HepG2 (cell line): Measurements from ENCODE around the gene PRXL2B. TPM values are rescaled to one million over a fixed set of nuclear protein-coding genes. Genes with fewer than 3 reads are reported as not detected.

Experiments
- CREM ChIP-seq, 2 experiments: sonication (generic) in 1 of 2; formaldehyde crosslinking in 1 of 2; IDR thresholded peaks; 2 replicates each; pipeline versions ENCODE4 v1.4.0 to v1.6.1; 2016 to 2020; ENCODE audit warnings: antibody characterized with exemption in 1 of 2, mild to moderate bottlenecking in 1 of 2, missing genetic modification reagents in 1 of 2
- GRHL1 ChIP-seq: sonication (generic); formaldehyde crosslinking; conservative IDR thresholded peaks from 2 replicates; pipeline ENCODE4 v1.8.0; 2022; ENCODE audit warnings: missing genetic modification reagents
- HIC2 ChIP-seq: sonication (generic); formaldehyde crosslinking; IDR thresholded peaks from 2 replicates; pipeline ENCODE4 v1.9.0; 2022; ENCODE audit warnings: low read depth, missing genetic modification reagents
- HNF1B ChIP-seq: sonication (generic); formaldehyde crosslinking; IDR thresholded peaks from 2 replicates; pipeline ENCODE4 v1.5.1; 2020; ENCODE audit warnings: mild to moderate bottlenecking, moderate library complexity, missing genetic modification reagents
- HOXD1 ChIP-seq: sonication (generic); formaldehyde crosslinking; IDR thresholded peaks from 2 replicates; pipeline ENCODE4 v1.5.0; 2020; ENCODE audit warnings: missing genetic modification reagents
- POGZ ChIP-seq: sonication (generic); formaldehyde crosslinking; IDR thresholded peaks from 2 replicates; pipeline ENCODE4 v1.4.0; 2020; ENCODE audit warnings: mild to moderate bottlenecking, missing genetic modification reagents
- SKIL ChIP-seq: sonication (generic); formaldehyde crosslinking; IDR thresholded peaks from 2 replicates; pipeline ENCODE4 v1.8.0; 2022; ENCODE audit warnings: missing genetic modification reagents, mild to moderate bottlenecking, moderate library complexity, borderline replicate concordance
- TARDBP ChIP-seq: sonication (generic); formaldehyde crosslinking; IDR thresholded peaks from 2 replicates; pipeline ENCODE4 v1.8.0; 2022; ENCODE audit warnings: mild to moderate bottlenecking, missing genetic modification reagents
- ZBTB39 ChIP-seq: sonication (generic); formaldehyde crosslinking; IDR thresholded peaks from 2 replicates; pipeline ENCODE4 v1.5.0; 2020; ENCODE audit warnings: missing genetic modification reagents
- ZNF281 ChIP-seq: sonication (generic); formaldehyde crosslinking; IDR thresholded peaks from 2 replicates; pipeline ENCODE4 v1.4.0; 2020; ENCODE audit warnings: missing genetic modification reagents, borderline replicate concordance
- ZNF329 ChIP-seq: sonication (generic); formaldehyde crosslinking; IDR thresholded peaks from 2 replicates; pipeline ENCODE4 v1.9.0; 2021; ENCODE audit warnings: low read depth, mild to moderate bottlenecking, missing genetic modification reagents
- ZNF549 ChIP-seq: sonication (generic); formaldehyde crosslinking; IDR thresholded peaks from 2 replicates; pipeline ENCODE4 v1.5.0; 2020; ENCODE audit warnings: missing genetic modification reagents
- ZNF788 ChIP-seq: sonication (generic); formaldehyde crosslinking; IDR thresholded peaks from 2 replicates; pipeline ENCODE4 v1.5.0; 2020; ENCODE audit warnings: mild to moderate bottlenecking, missing genetic modification reagents, borderline replicate concordance
- polyA plus RNA-seq, 8 experiments: library from polyadenylated mRNA; depleted of rRNA in 3 of 8; stranded (reverse) in 7 of 8; unstranded in 1 of 8; fragments of >200 nt; fragmentation: Illumina TruSeq in 4 of 8; extraction: Trizol in 4 of 8; gene quantifications; 2 replicates each; pipeline versions ENCODE4 v1.2.1 to v1.2.3, GENCODE V29; 2011 to 2016; ENCODE audit warnings: low read depth in 4 of 8, missing spikeins in 1 of 8, mixed read lengths in 1 of 8; ENCODE audit not compliant: insufficient read depth in 1 of 8
- total RNA-seq, 5 experiments: library from RNA; depleted of rRNA; stranded (reverse); fragments of >200 nt; fragmentation: Illumina TruSeq; extraction: Trizol; gene quantifications; 2 replicates each; pipeline ENCODE4 v1.2.3, GENCODE V29; 2016; ENCODE audit warnings: low read depth in 1 of 5

PRXL2B gene
- total and polyA plus RNA-seq, 2 of the 13 experiments (the other 11 are each of a cell fraction or from before 2014, with no cell fraction given) = 16.8 to 22.1 TPM

- 0 out of 2 replicates have a peak, but pooled peaks have one; percentile 49 for TF ChIP-seq ZNF329 (CRISPR knock-in tag)
- TF ChIP-seq ZNF549 (CRISPR knock-in tag) = no peak
- no peak for TF ChIP-seq GRHL1
- no peak for TF ChIP-seq ZBTB39
- TF ChIP-seq TARDBP (CRISPR knock-in tag) = 0 out of 2 replicates have a peak, but pooled peaks have one; percentile 23
- peak; percentile 59; the same call in 1 of the 2 replicates for TF ChIP-seq SKIL (CRISPR knock-in tag)
- peak; percentile 52; the same call in 1 of the 2 replicates for TF ChIP-seq HOXD1 (CRISPR knock-in tag)
- TF ChIP-seq ZNF788 (CRISPR knock-in tag) = peak; percentile 55; the same call in 1 of the 2 replicates
- 0 out of 2 replicates have a peak, but pooled peaks have one; percentile 9 for TF ChIP-seq CREM (IDR thresholded peaks at IDR 0.05)
- no peak for TF ChIP-seq CREM (CRISPR knock-in tag; IDR thresholded peaks at IDR 0.05)
- peak; percentile 40; the same call in 1 of the 2 replicates for TF ChIP-seq POGZ (CRISPR knock-in tag)
- 0 out of 2 replicates have a peak, but pooled peaks have one; percentile 23 for TF ChIP-seq ZNF281 (CRISPR knock-in tag)
- TF ChIP-seq HIC2 (CRISPR knock-in tag) = peak; percentile 64; the same call in 1 of the 2 replicates
- TF ChIP-seq HNF1B (CRISPR knock-in tag) = peak; percentile 51; the same call in 1 of the 2 replicates
Observed at GRCh38 chr1:2555634-2556276, 30.8 kb upstream of the PRXL2B start (continued).
